Inflammatory macrophage treated with lipopolysaccharide for 1 hour (primary cell): ENCODE data around the gene GLO1.

Source experiments
- DNase-seq, 2 donors: peaks; one replicate each; pipeline ENCODE4 v3.0.0-alpha.2; 2020 to 2022

Gene GLO1

DNA sequence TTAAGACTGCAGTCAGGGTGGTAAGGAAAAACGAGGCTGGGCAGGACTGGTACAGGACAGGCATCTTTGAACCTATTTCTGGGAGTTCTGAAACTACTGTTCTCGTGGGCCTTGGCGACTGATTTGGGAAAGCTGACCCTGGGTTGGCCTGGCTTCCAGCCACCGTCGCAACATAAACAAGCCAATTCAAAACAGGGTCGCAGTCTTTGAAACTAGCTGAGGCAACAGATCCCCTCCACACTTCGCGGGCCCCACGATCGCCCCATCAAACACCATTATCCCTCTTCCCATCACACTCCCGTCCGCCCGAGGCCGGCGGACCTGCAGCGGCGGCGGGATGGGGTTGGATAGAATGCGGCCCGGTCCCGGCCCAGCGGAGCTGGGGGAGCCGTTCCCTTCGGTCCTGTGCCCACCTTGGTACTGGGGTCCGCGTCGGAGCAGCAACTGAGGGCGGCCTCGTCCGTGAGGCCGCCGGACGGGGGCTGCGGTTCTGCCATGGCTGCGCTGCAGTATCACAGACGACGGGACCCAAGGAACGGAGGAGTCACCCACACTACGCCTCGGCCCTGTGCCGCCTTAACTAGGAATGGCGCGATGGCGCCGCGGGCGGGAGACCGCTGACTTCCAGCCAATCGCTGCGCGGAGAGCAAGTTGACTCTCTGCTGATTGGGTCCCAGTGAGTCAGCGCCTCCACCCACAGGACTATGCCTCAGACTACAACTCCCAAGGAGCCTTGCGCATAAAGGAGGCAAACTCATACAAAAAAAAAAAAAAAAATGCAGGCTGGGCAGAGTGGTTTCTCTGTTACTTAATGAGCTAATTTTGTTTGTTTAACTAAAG, at the start of gene GLO1:
Gene GLO1 (minus strand): TSS at position 588 of the 840 bp plus-strand sequence. CDS start 91 bp downstream, at position 497.
- peak; percentile 95 to 97 for DNase-seq

DNA sequence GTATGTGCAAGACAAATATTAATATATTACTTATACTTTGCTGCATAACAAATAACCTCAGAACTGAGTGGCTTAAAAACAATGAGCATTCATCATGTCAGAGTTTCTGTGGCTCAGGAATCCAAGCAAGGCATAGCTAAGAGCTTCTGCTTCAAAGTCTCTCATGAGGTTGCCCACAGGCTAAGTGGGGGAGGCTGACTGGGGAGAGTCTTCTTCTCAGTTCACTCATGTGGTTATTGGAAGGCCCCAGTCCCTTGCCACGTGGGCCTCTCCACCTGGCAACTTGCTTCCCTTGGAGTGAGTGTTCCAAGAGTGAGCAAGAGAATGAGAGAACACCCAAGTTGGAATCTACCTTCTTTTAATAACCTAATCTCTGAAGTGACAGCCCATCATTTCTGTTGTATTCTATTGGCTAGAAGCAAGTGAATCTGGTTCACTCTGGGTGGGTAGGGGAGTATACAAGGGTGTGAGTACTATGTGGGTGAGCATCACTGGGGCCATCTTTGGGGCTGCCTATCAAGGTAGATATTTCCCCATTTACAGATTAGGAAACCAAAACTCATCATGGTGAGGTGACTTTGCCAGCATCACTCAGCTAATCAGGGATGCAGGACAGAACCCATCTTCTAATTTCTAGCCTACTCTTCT, 48.1 kb upstream of the GLO1 start:
- no peak for DNase-seq

- DNase-seq = no peak
These were observed 46.5 kb upstream of the GLO1 start for GRCh38 chr6:38749473-38749872.

GRCh38 chr6:38739532-38739931, 36.6 kb upstream of the GLO1 start:
- no peak for DNase-seq

GRCh38 chr6:38738261-38738660, 35.3 kb upstream of the GLO1 start:
- DNase-seq = no peak

- DNase-seq = no peak
These were observed 34.0 kb upstream of the GLO1 start for GRCh38 chr6:38736951-38737350.

DNA sequence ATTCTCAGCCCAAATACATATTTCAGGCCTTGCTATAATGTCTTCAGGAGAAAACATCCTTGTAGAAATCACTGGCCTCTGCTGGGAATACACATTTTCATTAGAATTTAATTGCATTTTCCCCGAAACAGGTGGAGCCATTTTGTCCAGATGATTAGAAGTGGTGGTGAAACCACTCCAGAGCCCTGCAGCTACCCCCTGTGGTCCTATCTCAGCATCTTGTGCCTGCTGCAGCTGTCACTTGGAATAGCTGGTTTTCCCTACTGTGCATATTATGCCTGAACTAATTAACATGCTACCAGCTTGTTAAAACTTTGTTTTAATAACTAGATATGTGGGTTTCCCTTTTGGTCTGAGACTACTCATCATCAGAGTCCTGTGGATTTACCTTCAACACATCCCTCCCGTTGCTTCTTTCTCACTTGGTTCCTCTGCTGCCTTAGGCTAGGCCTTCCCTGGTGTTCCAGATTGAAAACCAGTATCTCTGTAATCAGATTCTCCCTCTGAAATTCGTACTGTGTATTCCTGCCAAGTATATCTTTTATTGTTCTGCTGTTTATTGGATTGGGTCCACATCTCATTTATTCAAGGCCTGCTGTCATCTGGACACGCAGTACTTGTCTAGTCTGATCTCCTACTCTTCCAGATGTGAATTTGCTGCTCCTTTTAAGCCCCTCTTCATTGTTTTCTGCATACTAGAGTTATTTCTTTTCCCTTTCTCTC, 27.4 kb upstream of the GLO1 start:
- no peak for DNase-seq

DNA sequence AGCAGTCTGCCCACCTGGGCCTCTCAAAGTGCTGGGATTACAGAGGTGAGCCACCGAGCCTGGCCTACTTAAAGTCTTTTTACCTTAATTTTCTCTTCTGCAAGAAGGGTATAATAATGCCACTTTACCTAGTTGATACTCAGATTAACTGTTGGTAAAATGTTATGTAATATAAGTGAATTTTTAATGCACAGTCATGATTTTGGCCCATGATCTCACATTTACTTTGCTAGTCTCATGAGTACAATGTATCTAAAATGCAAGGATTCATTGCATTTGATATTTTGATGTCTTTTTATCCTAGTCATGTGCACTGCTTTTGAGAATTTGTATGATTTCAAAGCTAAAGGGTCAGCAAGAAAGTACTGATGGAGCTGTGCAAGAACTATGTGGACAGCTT, 25.3 kb upstream of the GLO1 start:
- no peak for DNase-seq

- DNase-seq = no peak
These were observed 22.7 kb upstream of the GLO1 start for GRCh38 chr6:38725414-38726183.

GRCh38 chr6:38724343-38724742, 21.4 kb upstream of the GLO1 start:
- DNase-seq = no peak

DNA sequence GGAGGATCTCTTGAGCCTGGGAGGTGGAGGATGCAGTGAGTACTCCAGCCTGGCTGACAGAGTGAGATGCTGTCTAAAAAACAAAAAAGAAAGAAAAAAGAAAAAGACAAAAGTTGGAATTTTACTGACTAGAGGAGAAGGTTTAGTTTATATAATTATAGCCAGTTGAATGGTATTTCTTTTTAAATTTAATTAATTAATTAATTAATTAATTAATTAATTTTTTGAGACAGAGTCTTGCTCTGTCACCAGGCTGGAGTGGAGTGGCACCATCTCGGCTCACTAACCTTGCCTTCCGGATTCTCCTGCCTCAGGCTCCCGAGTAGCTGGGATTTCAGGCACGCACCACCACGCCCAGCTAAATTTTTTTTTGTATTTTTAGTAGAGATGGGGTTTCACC, 20.8 kb upstream of the GLO1 start:
- no peak for DNase-seq

GRCh38 chr6:38722727-38723334, 19.9 kb upstream of the GLO1 start:
- no peak for DNase-seq

DNA sequence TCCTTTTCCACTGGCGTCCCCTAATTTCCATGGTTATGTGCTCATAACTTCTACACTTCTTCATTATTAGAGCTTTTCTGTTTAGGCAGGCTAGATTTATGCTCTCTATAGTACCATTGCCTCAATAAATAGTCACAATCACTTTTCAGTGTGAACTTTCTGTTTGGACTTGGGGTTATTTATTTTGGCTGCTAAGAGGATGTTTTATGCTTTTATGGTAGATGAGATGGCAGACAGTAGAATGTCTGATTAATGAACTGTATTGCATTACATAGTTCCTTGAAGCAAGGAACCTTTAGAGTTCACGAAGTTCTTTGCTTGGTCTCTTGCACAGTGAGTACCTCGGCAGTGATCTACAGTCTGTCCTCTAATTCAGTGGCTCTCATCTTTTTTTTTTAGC, 19.1 kb upstream of the GLO1 start:
- no peak for DNase-seq

DNA sequence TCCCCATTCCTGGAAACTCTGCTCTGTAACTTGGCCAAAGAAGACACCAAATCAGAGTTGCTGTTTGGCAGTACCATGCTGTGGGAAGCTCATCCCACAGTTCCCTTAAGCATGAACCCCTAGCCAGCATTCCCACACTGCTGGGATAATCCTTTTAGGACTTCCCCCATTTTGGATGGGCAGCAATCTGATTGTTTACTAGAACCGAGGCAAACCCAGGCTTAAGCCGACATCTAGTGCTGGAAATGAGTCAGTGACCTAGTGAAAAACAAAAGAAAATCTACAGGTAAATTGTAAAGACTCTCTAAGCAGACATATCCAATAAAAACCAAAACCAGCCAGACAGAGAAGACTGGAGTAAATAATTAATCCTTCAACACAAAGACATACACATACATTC, 17.4 kb upstream of the GLO1 start:
- DNase-seq = no peak

GRCh38 chr6:38719358-38719757, 16.4 kb upstream of the GLO1 start:
- DNase-seq = no peak

GRCh38 chr6:38716825-38717224, 13.9 kb upstream of the GLO1 start:
- DNase-seq = no peak

DNA sequence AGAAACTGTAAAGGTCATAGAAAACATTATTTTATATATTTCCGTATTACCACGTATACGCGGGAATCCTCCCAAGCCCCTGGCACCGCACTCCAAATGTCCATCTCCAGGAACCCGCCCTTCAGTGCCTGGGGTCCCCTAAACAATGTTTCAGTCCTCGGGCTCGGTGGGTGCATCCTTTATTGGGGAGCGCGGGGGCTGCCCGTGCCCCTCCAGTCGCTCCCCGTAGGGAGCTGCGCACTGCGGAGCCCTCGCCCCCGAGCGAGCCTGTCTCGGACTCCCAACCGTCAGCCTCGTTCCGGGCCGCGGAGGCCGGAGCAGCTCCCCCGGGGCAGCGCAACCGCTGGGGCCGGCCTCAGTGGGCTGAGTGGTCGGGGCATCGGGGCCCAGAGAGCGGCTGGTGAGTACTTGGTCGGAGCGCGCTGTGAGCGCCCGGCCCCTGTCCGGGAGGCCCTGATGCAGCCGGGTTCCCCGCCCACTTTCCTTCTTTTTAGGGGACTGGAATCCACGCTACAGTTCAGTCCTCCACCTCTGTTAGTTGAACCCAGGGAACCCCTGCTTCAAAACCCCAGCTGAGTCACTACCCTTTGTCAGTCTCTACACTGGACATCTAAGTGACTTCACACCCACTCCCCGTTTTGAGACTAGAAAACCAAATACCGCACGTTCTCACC, 12.2 kb upstream of the GLO1 start, which contains the start of gene DNAH8:
Gene DNAH8 (plus strand): TSS at position 296 of the 674 bp plus-strand sequence. CDS start 7,499 bp downstream, outside the sequence.
- peak; percentile 2 to 6 for DNase-seq

DNA sequence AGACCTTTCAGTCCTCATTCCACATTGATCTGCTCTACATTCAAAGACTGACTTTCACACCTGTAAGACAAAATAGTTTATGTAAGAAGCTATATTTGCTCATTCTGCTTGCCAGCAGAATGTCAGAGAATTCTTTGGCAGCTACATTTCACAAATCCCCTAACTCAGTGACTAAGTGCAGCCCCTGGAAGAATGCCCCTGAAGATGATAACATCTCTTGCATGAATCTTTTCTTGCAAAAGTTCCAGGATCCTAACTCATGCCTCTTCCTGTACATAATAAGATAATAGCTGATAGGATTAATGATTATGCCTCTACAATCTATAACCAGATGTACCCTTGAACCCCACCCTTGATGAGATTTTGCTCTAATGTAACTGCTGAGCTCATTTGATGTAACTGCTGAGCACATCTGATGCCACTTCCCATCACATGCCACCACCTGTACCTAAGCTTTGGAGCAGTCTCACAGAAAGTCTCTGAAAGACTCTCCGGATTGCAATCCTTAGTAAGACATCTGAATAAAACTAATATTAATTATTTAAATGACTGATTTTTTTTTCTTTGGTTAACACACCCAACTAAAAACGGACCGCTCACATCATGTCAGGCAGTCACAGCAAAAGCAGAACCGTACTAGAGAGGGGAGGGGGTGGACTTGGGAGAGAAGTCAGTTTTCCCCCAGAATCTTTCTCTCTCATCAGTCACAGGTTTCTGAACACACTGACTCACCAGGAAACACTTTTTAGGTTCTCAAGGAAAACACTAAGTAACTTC, 11.5 kb upstream of the GLO1 start:
- DNase-seq = peak; percentile 18 to 25

GRCh38 chr6:38713812-38714211, 10.9 kb upstream of the GLO1 start:
- peak; percentile 9 to 13 for DNase-seq

DNA sequence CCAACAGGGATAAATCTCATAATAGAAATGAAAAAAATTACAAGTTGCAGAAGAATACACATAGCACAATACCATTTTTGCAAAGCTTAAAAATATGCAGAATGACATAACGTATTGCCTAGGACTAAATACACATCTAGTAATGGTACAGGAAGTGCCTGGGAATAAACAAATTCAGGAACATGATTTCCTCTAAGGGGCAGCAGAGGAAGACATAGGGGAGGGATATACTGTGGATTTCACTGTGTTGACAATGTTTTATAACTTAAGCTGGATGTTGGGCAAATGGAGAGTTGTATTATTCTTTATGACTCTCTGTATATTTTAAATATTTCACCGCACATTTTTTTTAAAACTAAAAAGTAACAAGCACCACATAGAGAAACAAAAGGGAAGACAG, 5.6 kb upstream of the GLO1 start:
- no peak for DNase-seq

- no peak for DNase-seq
These were observed 3.0 kb upstream of the GLO1 start for GRCh38 chr6:38705924-38706323.
